ENCODE results near the gene PDLIM4. TPM values are rescaled to one million over a fixed set of nuclear protein-coding genes. Genes with fewer than 3 reads are reported as not detected.

PDLIM4 gene
- polyA plus RNA-seq, 2 of the 4 experiments (the other 2 are of a cell fraction): 0.09 TPM; not detected in 1

DNA sequence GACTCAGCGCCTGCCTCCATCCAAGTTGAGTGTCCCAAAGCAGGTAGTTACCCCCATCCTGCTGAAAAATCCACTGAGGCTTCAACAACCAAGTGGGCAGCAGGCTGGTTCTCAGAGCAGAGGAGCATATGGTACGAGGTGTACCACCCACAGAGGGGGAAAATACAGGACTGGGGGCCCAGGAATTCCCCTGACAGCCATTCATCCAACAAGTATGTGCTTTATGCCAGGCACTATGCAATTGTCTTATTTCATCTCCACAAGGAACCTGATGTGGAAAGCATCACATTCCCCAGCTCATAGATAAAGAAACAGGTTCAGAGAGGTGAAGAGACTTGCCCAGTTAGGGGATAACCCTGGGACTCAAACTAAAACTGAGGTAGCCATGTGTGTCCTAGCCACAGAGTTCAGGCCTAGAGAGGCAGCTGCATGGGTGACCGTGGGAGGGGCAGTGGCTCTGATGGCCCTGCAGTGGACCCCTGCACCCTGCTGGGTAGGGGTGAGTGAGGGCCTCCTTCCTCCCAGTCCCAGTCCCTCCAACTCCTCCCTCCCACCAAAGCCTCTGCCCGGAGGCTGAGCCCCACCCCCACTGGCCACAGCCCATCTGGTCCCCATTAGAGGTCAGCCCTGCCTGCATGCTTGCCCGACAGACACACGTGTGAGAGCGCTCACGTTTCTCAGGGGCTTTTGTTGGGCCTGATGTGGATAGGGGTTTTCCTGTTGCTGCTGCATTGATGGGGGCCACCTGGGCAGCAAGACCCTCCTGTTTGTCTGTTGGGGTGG, 11.5 kb downstream of the PDLIM4 start:
- H3K4me3 ChIP-seq: no peak overlapping the region
- no peak overlapping the region for H3K4me2 ChIP-seq
- H3K9me3 ChIP-seq: no peaks in the 10 kb centered on the region
- peak overlapping the region in 1 of 2 experiments; percentile 42; a peak in 2 of 6 replicates for H3K27ac ChIP-seq
- DNase-seq (ENCODE audit: low read depth in 1 of 2, low spot score in 1 of 2) (no peak), FAIRE-seq (no peak), ATAC-seq (no peak)
- TF ChIP-seq, protein P1, sequence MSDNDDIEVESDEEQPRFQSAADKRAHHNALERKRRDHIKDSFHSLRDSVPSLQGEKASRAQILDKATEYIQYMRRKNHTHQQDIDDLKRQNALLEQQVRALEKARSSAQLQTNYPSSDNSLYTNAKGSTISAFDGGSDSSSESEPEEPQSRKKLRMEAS (IDR thresholded peaks at IDR 0.05): 0 out of 2 replicates have a peak, but pooled peaks have one; percentile 22
- TF ChIP-seq SREBF2 (IDR thresholded peaks at IDR 0.05) (no peak), RAD21 (conservative IDR thresholded peaks at IDR 0.05 in 1 of 2, IDR thresholded peaks at IDR 0.05 in 1 of 2) (no peak), FOSL2 (IDR thresholded peaks at IDR 0.05) (no peak), FOSL2 (CRISPR knock-in tag; IDR thresholded peaks at IDR 0.05) (no peak), SMC3 (IDR thresholded peaks at IDR 0.05) (no peak)
- TF ChIP-seq, protein P2, sequence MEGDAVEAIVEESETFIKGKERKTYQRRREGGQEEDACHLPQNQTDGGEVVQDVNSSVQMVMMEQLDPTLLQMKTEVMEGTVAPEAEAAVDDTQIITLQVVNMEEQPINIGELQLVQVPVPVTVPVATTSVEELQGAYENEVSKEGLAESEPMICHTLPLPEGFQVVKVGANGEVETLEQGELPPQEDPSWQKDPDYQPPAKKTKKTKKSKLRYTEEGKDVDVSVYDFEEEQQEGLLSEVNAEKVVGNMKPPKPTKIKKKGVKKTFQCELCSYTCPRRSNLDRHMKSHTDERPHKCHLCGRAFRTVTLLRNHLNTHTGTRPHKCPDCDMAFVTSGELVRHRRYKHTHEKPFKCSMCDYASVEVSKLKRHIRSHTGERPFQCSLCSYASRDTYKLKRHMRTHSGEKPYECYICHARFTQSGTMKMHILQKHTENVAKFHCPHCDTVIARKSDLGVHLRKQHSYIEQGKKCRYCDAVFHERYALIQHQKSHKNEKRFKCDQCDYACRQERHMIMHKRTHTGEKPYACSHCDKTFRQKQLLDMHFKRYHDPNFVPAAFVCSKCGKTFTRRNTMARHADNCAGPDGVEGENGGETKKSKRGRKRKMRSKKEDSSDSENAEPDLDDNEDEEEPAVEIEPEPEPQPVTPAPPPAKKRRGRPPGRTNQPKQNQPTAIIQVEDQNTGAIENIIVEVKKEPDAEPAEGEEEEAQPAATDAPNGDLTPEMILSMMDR (IDR thresholded peaks at IDR 0.05): no peak
- WGBS (ENCODE audit: missing lambda C conversion rate): 71% methylated on average over 4 of the region's 8 CpGs
- ChIA-PET CTCF (interaction anchor here (0.6 to 2.4 kb wide), 4 partner anchors 22 to 206 kb away, joined by 3 to 7 read pairs (median 4); no protein-coding TSS in a partner anchor), POLR2A (no interaction called here)
- peaks cover 32% of the 10 kb centered on the region for H3K4me1 ChIP-seq

DNA sequence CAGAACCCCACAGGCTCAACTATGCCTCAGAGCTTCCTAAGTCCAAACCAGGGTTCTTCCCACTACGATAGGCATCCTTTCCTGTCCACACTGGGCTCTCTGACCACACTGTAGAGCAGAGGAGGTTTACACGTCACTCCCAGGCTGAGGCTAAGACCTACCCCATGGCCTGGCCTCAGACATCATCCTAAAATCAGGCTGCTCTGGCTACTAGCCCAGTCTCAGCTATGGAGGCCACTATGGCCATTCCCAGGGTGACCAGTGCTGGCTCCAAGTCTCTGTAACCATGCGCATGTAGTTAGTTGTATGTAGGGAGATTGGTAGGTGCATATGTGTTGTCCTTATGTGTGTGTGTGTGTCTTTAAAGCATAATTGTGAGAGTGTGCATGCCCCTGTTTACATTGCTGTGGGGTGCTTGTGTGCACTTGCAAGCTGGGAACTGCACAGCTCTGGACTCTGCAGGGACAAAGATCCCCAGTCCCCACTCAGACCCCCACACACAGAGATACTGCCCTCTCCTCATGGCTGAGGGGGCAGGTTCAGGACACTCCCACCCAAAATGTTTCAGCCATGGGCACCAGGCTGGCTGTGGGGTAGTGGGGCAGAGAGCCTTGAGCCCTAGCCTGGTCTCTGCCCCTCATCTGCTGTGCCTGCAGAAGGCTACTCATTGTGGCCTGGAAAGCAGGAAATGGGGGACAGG, 12.3 kb downstream of the PDLIM4 start:
- ChIA-PET CTCF (interaction anchor here (0.6 to 2.4 kb wide), 3 partner anchors 22 to 76 kb away, joined by 3 to 7 read pairs (median 3); no protein-coding TSS in a partner anchor), POLR2A (no interaction called here)
- Histone ChIP-seq H3K9me3 (no peaks in the 10 kb centered on the region), H3K27ac (peak overlapping the region in 1 of 2 experiments; percentile 44; a peak in 2 of 6 replicates), H3K4me1 (peaks cover 24% of the 10 kb centered on the region), H3K4me3 (no peak overlapping the region), H3K4me2 (no peak overlapping the region)
- no peak for DNase-seq (ENCODE audit: low read depth in 1 of 2, low spot score in 1 of 2)
- ATAC-seq: no peak
- FAIRE-seq: no peak
- TF ChIP-seq, protein P3, sequence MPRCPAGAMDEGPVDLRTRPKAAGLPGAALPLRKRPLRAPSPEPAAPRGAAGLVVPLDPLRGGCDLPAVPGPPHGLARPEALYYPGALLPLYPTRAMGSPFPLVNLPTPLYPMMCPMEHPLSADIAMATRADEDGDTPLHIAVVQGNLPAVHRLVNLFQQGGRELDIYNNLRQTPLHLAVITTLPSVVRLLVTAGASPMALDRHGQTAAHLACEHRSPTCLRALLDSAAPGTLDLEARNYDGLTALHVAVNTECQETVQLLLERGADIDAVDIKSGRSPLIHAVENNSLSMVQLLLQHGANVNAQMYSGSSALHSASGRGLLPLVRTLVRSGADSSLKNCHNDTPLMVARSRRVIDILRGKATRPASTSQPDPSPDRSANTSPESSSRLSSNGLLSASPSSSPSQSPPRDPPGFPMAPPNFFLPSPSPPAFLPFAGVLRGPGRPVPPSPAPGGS (IDR thresholded peaks at IDR 0.05): no peak
- TF ChIP-seq, protein P4, sequence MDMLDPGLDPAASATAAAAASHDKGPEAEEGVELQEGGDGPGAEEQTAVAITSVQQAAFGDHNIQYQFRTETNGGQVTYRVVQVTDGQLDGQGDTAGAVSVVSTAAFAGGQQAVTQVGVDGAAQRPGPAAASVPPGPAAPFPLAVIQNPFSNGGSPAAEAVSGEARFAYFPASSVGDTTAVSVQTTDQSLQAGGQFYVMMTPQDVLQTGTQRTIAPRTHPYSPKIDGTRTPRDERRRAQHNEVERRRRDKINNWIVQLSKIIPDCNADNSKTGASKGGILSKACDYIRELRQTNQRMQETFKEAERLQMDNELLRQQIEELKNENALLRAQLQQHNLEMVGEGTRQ (IDR thresholded peaks at IDR 0.05): no peak
- no peak for TF ChIP-seq KDM1A (IDR thresholded peaks at IDR 0.05; ENCODE audit: low read depth)
- no peak for TF ChIP-seq CBX2 (IDR thresholded peaks at IDR 0.05; ENCODE audit: borderline replicate concordance, low read depth)
- no peak for TF ChIP-seq HDAC2 (IDR thresholded peaks at IDR 0.05)
- TF ChIP-seq MYC (IDR thresholded peaks at IDR 0.05; ENCODE audit: borderline replicate concordance, low read length): no peak
- WGBS (ENCODE audit: missing lambda C conversion rate): 97% methylated on average over 3 of the region's 3 CpGs

DNA sequence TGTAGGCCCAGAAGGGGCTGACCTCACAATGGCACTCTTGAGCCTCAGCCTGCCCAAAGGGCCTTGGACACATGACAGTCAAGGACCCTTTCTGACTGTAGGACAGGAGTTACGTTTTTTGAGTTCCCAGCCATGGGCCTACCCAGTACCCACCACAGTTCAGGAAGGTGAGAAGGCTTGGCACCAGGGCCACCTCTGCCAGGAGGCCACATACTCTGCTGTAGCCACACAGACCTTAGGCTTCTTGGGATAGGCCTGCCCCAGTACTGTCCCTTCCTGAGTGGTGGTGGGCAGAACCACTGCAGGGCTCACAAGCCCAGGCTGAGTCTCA, 12.8 kb downstream of the PDLIM4 start:
- WGBS (ENCODE audit: missing lambda C conversion rate): 100% methylated on average over 1 of the region's 1 CpG
- TF ChIP-seq PHF8 (IDR thresholded peaks at IDR 0.05; ENCODE audit: borderline replicate concordance, low read depth): no peak
- TF ChIP-seq, protein P5, sequence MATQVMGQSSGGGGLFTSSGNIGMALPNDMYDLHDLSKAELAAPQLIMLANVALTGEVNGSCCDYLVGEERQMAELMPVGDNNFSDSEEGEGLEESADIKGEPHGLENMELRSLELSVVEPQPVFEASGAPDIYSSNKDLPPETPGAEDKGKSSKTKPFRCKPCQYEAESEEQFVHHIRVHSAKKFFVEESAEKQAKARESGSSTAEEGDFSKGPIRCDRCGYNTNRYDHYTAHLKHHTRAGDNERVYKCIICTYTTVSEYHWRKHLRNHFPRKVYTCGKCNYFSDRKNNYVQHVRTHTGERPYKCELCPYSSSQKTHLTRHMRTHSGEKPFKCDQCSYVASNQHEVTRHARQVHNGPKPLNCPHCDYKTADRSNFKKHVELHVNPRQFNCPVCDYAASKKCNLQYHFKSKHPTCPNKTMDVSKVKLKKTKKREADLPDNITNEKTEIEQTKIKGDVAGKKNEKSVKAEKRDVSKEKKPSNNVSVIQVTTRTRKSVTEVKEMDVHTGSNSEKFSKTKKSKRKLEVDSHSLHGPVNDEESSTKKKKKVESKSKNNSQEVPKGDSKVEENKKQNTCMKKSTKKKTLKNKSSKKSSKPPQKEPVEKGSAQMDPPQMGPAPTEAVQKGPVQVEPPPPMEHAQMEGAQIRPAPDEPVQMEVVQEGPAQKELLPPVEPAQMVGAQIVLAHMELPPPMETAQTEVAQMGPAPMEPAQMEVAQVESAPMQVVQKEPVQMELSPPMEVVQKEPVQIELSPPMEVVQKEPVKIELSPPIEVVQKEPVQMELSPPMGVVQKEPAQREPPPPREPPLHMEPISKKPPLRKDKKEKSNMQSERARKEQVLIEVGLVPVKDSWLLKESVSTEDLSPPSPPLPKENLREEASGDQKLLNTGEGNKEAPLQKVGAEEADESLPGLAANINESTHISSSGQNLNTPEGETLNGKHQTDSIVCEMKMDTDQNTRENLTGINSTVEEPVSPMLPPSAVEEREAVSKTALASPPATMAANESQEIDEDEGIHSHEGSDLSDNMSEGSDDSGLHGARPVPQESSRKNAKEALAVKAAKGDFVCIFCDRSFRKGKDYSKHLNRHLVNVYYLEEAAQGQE (IDR thresholded peaks at IDR 0.05): no peak
- TF ChIP-seq CBX8 (IDR thresholded peaks at IDR 0.05): no peak
- TF ChIP-seq RARB (CRISPR knock-in tag; IDR thresholded peaks at IDR 0.05): no peak
- no peak for TF ChIP-seq HOXB13 (CRISPR knock-in tag; IDR thresholded peaks at IDR 0.05; ENCODE audit: low read depth)
- TF ChIP-seq KDM5A (IDR thresholded peaks at IDR 0.05): no peak
- no peak for TF ChIP-seq NR3C1 (IDR thresholded peaks at IDR 0.05)
- TF ChIP-seq MYC (IDR thresholded peaks at IDR 0.05; ENCODE audit: borderline replicate concordance, low read length): no peak
- Histone ChIP-seq H3K4me1 (peaks cover 19% of the 10 kb centered on the region), H3K27ac (peak overlapping the region in 1 of 2 experiments; percentile 44; a peak in 2 of 6 replicates), H3K9me3 (no peaks in the 10 kb centered on the region), H3K4me2 (no peak overlapping the region), H3K4me3 (no peak overlapping the region)
- ChIA-PET CTCF (interaction anchor here (3.3 kb wide), 1 partner anchor 32 kb away, joined by 27 read pairs; no protein-coding TSS in a partner anchor), POLR2A (no interaction called here)
- DNase-seq (ENCODE audit: low read depth in 1 of 2, low spot score in 1 of 2) (no peak), ATAC-seq (no peak), FAIRE-seq (no peak)

Data from A549 (cell line).